Fibroblast of skin of right quadriceps (primary cell): ENCODE measurements around the gene ASB6.
"Not testable (repeated sequence)": the region's sequence is repeated elsewhere in the genome, so short reads cannot be mapped to it uniquely, and the experiment has no call there.

Experiments used
- DNase-seq: peaks from one replicate; pipeline ENCODE4 v3.0.0-alpha.2; 2013

Gene ASB6

DNA sequence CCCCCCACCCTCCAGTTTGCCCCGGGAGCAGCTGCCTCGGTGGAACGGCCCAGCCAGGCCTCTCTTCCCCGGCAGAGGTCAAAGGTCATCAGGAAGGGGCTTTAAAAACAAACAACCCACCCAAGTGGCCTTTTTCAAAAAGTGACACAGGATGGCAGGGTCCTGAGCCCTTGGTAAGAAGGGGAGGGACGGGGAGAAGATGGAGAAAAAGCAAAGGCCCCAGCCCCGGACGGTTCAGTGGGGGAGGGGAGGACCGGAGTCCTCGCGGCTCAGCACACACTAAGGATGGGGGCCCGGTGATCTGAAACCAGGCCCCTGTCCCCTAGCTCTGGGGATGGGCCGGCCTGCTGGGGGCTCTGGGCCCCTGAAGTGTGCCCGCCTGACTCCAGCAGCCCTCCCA is 24.6 kb upstream of the ASB6 start:
- DNase-seq: no peak

DNA sequence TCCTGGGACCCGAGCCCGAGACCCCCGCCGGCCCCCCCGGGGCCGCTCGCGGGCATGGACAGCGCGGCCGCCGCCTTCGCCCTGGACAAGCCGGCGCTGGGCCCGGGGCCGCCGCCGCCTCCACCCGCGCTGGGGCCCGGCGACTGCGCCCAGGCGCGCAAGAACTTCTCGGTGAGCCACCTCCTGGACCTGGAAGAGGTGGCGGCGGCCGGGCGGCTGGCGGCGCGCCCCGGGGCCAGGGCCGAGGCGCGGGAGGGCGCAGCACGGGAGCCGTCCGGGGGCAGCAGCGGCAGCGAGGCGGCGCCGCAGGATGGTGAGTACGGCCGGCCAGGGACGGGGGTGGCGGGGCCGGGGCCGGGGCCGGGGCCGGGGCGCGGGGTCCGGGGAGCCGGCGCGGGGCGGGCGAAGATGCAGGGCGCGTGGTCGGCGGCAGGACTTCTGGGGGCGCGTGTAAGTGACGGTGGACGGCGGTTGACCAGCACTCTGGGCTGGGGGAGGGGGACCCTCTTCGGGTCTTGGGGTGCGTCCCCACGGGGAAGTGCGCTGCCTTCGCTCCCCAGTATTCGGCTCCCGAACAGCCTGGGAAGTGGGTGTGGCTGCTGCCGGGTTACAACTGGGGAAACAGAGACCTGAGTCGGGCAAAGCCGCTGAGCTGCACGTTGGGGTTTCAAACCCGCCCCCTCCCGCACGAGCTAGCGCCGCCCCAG is 24.0 kb upstream of the ASB6 start:
- no peak for DNase-seq

DNA sequence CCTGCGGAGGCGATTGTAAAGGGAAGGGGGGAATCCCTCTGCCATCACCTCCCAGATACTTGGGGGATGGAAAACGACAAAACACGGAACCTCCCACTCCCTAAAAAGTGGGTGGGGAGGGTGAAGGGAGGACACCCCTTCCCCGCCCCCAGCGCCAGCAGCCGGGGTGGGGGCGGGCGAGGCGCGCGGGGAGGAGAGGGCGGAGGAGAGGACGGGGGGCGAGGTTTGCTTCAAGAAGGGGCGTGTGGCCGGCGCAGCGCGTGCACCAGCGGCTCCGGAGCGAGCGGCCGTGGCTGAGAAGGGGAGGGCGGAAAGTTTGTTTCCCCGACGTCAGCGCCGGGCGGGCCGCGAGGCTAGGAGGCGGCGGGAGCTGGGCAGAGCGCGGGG is 23.4 kb upstream of the ASB6 start, which contains the start of gene PRRX2:
Gene PRRX2, plus strand, starts transcription at position 259 of the 387 bp plus-strand sequence. CDS start 221 bp downstream, outside the sequence.
- peak; percentile 88 for DNase-seq

DNA sequence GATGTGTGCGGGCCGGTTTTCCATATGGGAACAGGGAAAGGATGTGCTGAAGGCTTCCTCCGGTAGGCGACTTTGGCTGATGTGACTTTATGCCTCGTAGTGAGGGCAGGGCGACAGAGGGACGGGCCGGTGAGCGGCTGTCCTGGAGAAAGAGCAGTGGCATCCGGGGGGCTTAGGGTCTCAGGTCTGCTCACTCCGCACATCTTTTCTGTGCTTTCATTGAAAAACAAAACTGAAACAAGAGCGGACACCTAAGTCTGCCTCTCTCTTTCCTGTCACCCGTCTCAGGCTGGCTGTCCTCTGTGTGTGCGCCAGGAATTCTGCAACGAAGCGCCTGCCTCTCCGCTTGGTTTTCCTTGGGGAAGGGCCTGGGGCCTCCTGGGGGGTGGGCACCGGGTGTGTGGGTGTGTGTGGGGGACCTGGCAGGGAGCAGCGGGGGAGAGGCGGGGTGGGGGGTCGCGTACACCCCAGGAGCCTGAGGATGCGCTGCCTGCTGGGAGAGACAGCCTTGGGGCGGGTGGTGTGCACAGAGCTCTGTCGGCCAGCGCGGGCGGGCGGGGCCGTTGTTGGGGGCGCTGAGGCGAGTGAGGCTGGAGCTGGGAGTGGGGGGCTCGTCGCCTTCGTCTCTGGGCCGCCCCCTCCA is 22.9 kb upstream of the ASB6 start:
- no peak for DNase-seq

DNA sequence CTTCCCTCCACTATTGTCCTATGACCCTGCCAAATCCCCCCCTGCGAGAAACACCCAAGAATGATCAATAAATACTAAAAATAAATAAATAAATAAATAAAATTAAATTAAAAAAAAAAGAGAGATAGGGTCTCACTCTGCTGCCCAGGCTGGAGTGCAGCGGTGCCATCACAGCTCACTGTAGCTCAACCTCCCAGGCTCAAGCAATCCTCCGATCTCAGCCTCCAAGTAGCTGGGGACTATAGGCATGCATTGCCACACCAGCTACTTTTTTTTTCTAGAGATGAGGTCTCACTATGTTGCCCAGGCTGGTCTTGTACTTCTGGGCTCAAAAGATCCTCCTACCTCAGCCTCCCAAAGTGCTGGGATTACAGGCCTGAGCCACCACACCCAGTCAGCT is 20.3 kb upstream of the ASB6 start:
- DNase-seq: not testable (repeated sequence)

DNA sequence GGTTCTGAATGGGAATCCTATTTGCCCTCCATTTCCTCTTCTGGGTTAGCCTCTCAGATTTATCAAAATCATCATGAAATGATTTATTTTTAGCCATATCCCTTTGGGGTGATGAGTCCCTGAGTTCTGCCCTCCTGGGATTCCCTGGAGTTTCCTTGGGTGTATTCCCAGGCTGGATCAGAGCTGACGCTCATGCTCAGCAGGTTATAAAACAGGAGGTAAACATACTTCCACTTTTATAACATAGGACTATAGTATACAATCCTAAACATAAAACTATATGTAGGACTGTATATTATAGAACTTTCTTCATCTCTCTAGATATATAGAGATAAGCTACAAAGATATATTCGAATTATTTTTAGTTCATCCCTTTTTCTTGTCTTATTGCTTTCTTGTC is 19.1 kb upstream of the ASB6 start:
- DNase-seq: no peak

DNA sequence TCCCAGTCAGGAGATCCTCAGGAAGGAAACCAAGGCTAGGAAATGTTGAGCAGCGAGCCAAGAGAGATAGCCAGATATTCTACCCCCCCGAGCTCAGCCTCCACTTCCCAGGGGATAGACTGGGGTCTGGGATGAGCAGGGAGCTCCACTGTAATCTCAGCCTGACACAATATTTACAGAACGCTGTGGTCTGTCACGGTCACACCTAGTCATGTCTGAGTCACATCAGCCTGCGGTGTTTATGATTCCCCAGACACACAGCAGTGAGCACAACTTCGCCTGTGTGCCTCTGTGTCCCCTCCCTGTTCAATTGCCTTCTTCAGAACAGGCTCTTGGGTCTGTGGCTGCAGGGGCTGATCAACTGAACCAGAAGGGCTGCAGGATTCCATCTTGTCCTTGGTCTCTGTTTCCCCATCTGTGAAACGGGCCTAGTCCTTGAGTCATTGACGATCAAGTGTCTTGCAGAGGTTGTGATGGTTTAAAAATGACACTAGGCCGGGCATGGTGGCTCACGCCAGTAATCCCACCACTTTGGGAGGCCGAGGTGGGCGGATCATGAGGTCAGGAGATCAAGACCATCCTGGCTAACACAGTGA is 14.9 kb upstream of the ASB6 start:
- peak; percentile 88 for DNase-seq

DNA sequence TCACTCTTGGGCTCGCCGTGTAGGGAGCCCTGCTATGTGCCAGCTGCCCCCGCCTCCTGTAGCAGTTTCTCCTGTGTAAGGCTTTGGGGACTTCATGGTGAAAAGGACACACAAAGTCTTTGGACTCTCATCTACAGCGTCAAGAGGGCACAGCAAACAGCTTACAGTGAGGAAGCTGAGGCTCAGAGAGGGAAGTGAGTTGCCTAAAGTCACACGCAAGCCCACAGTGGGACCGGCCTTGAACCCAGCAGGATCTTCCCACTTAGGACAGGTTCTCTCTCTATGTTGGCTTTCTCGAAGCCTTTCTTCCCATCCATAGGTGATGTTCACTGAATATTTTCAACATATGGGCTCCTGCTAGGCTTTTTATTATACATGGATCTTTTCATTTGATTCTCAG is 13.7 kb upstream of the ASB6 start:
- no peak for DNase-seq

DNA sequence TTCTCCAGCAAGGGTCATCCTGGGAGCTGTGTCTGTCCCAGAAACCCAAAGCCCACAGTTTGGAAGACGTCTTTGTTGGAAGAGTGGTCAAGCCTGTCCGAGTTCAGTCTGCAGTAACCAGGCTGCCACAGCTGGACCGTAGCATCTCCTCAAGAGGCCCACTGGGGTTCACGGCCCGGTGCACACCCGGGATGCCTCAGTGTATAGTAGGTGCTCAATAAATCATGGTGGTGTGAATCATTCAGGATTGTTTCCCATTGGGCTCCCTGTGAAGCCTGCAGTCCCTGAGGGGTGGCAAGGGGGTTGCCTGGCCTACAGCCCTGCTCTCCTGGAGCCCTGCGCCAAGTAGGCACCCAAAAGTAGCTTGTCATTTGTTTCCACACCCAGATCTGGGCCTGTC is 13.2 kb upstream of the ASB6 start:
- no peak for DNase-seq

DNA sequence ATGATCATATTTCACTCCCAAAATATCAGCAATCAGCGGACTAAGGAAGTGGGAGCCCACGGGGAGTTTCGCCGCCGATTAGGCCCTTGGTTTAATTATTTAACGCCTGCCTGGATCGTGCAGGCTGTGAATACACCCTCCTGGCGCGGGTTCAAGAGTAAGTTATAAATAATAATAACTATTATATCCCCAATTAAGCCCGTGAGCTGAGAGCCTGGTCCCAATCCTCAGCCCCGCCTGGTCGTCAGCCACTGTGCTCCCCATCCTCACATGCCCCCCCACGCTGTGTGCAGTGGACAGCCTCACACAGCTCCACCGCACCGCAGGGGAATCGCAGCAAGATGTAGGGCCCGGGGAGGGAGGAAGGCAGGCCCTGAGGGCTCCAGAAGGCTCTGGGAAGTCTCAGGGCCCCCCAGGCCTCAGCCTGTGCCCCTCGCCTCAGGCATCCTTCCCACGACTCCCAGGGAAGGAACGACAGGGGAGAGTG is 12.6 kb upstream of the ASB6 start:
- DNase-seq: no peak

DNA sequence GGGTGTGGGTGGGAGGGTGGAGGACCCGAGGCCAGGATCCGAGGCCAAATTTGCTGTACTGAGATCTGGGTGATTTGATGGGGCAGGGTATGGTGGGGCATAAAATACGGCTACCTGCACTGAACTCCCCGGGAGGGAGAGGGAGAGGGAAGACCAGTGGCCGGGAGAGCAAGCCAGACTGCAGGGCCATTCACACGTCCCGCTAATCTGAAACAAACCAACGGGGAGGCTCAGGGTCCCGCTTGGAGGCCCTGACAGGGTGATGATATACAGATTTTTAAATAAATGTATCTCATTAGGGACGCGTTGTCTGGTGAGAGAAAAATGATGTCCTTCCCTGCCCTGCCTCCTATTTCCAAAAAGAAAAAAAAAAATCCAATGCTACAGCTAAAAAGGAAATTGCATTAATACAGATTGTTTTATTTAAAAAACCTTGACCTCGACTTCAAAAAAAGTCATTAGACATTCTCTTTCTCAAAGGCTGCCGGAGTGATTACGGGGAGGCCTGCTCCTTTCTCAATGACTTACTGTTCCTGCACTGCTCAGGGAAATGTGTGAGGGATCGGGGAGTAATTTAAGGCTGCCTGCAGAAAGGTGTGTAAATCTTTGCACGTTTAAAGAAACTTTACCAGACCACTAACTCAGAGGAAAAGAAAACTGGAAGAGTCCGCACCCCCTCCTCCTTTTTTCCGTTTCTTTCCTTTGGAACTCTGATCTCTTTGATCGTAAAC is 12.0 kb upstream of the ASB6 start:
- DNase-seq: peak; percentile 43

DNA sequence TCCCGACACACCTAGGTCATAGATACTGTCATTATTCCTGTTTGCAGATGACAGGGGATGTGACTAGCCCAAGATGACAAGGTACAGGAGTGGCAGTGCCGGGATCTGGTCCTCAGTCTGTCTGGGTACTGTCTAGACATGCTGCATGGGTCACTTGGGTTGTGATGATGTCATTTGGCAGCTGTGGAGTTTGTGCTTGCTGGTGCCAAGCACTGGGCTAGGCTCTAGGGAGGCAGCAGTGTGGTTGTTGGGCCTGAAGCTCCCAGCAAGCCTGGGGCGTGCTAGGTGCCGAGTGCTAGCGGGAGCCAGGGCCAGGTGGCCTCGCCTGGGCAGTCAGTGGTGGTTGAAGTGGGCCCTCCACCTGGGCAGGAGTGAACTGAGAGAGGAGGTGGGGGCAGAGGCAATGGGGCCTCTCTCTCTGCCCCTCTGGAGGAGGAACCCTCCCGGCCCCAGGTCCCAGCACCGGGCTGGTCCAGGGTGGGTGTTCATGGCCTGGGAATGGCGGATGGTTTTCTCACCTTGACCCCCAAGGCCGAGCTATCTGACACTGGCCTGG is 8.8 kb upstream of the ASB6 start:
- no peak for DNase-seq

DNA sequence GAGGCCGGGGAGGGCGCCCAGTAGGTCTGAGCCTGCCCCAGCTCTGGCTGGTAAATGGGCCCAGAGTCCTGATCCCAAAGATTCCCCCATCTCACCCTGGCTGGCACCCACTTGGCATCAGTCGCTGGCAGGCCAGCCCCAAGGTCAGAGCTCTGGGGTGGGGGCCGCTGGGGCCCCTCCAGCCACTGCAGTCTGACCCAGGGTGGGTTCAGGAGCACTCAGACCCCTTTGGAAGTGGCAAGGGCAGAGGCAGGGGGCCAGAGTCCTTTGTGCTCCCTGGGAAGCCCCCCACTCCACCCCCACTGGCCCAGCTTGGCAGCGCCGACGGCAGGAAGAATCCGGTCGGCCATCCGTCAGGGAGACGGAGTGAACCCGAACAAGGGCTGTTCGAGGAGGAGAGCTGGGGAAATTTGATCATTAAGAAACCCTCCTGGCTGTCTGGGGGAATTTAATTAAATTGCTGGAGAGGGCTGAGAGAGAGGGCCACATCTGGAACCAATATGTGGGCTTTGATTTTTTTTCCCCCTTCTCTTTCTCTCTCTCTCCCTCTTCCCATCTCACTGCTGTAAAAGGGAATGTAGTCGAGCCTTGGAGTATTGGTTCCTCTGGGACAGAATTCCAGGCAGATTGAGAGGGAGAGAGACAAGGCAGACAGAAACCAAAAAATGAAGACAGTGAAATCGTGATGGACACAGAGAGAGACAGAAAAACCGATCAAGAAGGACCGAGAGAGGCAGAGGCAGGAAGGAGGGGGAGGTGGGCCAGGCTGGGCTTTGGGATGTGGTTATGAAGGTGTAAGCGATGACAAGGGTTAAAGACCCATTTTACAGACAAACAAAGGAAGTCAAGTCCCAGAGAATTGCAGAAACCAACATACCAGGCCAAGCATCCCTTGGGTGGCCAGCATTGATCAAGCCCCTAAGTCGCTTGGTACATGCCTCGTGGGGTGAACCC is 8.1 kb upstream of the ASB6 start:
- DNase-seq: peak; percentile 89

DNA sequence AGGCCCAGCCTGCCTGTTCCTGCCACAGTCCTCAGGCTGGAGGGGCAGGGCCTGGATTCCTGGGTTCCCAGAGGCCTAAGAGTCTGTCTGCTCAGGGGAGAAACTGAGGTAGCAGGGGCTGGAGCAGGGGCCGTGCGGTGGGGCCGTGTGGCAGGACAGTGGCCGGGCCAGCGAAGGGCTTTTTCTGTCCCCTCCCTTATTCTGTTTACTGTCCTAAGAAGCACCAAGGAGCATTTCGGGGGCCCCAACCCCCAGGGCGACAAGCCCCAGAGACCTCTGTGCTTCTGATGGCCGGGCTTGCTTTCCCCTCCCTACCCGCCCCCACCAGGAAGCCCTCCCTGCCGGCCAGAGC is 6.8 kb upstream of the ASB6 start:
- DNase-seq: no peak

DNA sequence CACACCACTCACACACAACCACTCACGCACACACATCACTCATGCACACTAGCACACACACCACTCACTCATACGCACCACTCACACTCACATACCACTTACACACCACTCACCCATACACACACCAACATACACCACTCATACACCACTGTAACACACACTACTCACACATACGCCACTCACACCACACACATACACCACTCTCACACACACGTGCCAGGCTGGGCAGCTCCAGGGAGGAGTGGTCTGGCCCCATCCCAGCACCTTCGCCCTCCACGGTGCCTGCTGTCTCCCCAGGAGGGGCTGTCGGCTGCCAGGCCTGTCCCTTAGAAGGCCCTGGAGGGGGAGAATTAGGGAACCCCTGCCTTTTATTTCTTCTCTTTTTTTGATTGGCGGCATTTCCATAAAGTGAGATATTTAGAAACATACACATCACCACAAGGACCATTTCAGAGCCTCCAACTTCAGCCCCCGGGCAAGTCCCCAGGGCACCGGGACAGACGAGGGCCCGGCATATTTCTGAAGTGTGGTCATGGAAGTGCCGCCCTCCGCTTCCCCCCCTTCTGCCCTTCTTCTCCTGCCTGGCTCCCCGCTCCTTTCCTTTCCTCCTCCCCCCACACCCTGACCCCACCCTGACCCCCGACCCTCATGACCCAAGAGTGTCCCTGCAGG is 6.3 kb upstream of the ASB6 start:
- peak; percentile 40 for DNase-seq

DNA sequence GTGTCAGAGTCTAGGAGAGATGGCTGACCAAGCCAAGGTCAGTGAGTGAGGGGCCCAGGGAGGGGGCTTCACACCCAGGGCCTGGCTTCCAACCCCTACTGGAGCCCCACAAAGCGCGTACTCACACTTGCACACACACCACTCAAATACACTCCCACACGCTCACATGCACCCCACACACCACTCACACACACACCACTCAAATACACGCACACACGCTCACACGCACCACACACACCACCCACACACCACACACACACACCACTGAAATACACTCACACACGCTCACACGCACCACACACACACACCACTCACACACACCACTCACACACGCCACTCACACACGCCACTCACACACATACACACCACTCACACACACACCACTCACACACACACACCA is 5.7 kb upstream of the ASB6 start:
- DNase-seq: no peak

DNA sequence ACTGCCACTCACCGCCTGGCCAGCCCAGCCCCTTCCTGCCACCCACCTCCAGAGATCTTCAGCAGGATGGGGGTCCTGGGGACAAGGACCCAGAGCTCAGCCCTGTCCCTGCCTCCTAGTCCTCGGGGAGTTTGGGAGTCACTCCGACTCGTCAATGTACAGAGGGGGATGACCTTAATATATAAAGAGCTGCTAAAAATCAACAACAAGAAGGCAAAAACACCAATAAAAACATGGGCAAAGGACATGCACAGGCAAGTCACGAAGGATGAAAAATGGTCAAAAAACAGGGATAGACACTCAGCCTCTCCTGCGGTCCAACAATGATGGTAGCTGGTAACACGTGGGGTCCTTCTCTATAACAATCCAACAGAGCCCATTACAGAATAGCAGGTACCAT is 4.7 kb upstream of the ASB6 start:
- DNase-seq: no peak

DNA sequence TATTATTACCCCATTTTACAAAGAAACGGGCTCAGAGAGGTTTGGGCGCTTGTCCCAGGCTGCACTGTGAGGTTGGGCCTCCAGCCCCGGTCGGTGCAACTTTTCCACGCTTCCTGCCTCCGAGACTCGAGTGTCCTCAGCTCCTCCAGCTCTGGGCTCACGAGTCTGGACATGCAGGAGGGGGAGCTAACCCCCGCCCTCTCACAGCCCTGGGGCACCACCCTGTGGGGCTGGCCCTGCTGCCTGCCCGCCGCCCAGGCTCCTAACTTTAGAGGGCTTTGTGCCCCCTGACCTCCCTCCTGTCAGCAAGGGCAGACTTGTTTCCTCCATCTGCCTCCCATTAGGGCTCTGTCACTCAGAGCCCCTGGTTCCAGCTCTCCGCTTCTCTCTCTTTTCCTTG is 4.3 kb upstream of the ASB6 start:
- DNase-seq: no peak

DNA sequence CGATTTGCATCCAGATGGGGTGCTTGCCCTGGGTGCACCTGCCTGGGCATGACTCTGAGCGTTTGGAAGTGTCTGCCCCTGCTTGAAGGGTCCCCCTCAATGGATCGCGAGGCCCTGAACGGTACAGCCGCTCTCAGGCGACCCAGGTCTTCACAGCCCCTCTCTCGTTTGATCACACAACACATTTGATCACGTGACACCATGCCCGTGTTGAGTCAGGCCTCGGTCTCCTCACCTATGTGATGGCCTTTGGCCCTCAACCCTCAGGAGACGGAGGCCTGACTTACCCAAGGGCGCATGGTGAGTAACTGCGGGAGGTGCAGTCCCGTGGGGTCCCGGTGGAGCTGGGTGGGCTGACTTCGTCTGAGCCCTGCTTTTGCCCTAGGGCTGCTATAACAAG is 3.0 kb upstream of the ASB6 start:
- DNase-seq: no peak

DNA sequence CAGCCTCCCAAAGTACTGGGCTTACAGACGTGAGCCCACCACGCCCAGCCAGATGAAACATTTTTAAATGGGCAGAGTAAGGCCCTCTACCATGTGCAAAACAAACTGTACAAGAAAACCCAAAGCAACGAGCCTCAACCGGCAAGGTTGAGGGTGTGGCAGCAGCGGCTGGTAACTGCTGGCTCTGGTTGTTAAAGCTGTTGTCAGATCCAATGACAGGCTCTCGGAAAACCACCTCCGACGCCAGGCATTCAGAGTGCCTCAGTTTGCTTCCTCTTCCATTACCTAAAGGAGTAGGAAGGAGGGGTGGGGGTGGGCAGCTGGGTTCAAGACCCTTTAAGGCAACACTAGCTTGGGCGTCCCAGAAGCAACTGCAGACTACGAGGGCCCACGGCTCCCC is 2.4 kb upstream of the ASB6 start:
- no peak for DNase-seq

DNA sequence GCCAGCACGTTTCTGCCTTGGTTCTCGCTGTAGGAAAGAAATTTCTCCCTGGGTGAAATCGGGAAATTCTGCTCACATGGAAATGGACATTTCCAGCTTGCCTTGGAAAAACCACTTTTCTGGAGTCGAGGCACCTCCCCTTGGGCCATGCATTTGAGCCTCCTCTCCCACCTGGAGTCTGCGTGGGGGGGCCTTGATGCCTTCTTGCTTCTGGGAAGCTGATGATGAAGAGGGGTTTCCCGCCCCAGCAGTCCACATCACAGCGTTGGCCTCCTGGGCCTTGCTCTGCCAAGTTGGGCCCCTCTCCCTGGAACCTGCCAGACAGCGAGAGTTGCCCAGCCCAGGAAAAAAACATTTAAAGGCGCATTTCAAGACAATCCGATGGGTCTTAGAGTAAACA is 1.8 kb upstream of the ASB6 start:
- no peak for DNase-seq
